ENCODE results near the gene UBE2E2.
A peak's percentile ranks its signal among the peaks of the same experiment; 100 is the strongest.

Gene UBE2E2

DNA sequence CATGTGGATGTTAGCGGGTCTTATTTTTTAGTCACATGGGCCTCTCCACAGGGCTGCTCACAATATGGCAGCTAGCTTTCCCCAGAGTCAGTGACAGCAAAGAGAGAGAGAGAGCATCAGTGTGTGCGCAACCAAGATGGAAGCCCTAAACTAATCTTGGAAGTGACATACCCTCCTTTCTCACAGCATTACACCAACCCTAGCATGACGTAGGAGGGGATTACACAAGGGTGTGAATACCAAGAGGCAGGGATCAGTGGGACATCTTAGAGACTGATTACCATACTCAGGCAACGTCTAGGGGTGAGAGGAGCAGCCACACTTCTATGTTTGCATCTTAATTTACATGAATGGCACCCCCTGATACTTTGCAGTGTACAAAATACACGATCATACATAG, 3.5 kb upstream of the UBE2E2 start:
- Histone ChIP-seq H3K14ac (ENCODE audit: low read length) (no peak overlapping the region), H2BK5ac (ENCODE audit: low read length) (no peak overlapping the region), H2AK5ac (ENCODE audit: low read depth, low read length) (no peak overlapping the region), H3K9ac (ENCODE audit: low read depth, low read length, poor library complexity) (no peak overlapping the region), H2BK120ac (ENCODE audit: low read depth, low read length) (no peak overlapping the region), H3K23ac (ENCODE audit: low read depth, low read length, poor library complexity) (no peak overlapping the region), H4K91ac (ENCODE audit: low read depth, low read length, poor library complexity) (no peak overlapping the region), H3K4me3 (ENCODE audit: low read length in 2 of 2) (no peak overlapping the region), H3K4me1 (ENCODE audit: control insufficient read depth in 2 of 2, insufficient read depth in 1 of 2, low read depth in 1 of 2, low read length in 2 of 2) (peaks cover 3% of the 10 kb centered on the region in 2 donors), H2BK12ac (ENCODE audit: low read length) (no peak overlapping the region), H4K8ac (ENCODE audit: low read depth, low read length) (no peak overlapping the region), H3K9me3 (replicated peaks in 1 of 2; ENCODE audit: control insufficient read depth in 2 of 2, insufficient read depth in 1 of 2, low read depth in 1 of 2, low read length in 2 of 2) (no peaks in the 10 kb centered on the region), H3K27me3 (ENCODE audit: control insufficient read depth in 3 of 3, insufficient read depth in 3 of 3, low read depth in 1 of 3, low read length in 3 of 3) (peaks cover 0 to 45% (median 2%) of the 10 kb centered on the region in 3 experiments), H3K79me1 (ENCODE audit: low read depth, low read length) (no peaks in the 10 kb centered on the region), H3K36me3 (replicated peaks in 1 of 2; ENCODE audit: control insufficient read depth in 2 of 2, insufficient read depth in 2 of 2, low read length in 2 of 2) (no peaks in the 10 kb centered on the region), H3K27ac (replicated peaks; ENCODE audit: low read length) (no peak overlapping the region), H2BK15ac (ENCODE audit: low read length) (no peak overlapping the region), H3K4me2 (ENCODE audit: insufficient read depth, low read length, poor library complexity, severe bottlenecking) (no peak overlapping the region), H2AFZ (ENCODE audit: low read length) (peak overlapping the region; percentile 33), H3K4ac (ENCODE audit: low read length) (no peak overlapping the region), H3K18ac (ENCODE audit: low read length) (no peak overlapping the region)
- DNase-seq (ENCODE audit: low spot score), result no peak
- no CpG with 5 or more reads among the region's 5 CpGs for WGBS, 2 donors (ENCODE audit: extremely low coverage in 2 of 2, insufficient read length in 2 of 2, insufficient replicate concordance in 1 of 2)

- Histone ChIP-seq H2BK120ac (ENCODE audit: low read depth, low read length) (no peak overlapping the region), H3K4ac (ENCODE audit: low read length) (no peak overlapping the region), H4K8ac (ENCODE audit: low read depth, low read length) (no peak overlapping the region), H3K36me3 (replicated peaks in 1 of 2; ENCODE audit: control insufficient read depth in 2 of 2, insufficient read depth in 2 of 2, low read length in 2 of 2) (no peaks in the 10 kb centered on the region), H3K4me2 (ENCODE audit: insufficient read depth, low read length, poor library complexity, severe bottlenecking) (no peak overlapping the region), H2AK5ac (ENCODE audit: low read depth, low read length) (no peak overlapping the region), H3K9me3 (replicated peaks in 1 of 2; ENCODE audit: control insufficient read depth in 2 of 2, insufficient read depth in 1 of 2, low read depth in 1 of 2, low read length in 2 of 2) (no peaks in the 10 kb centered on the region), H3K18ac (ENCODE audit: low read length) (no peak overlapping the region), H3K23ac (ENCODE audit: low read depth, low read length, poor library complexity) (no peak overlapping the region), H2AFZ (ENCODE audit: low read length) (no peak overlapping the region), H3K4me3 (ENCODE audit: low read length in 2 of 2) (no peak overlapping the region), H2BK5ac (ENCODE audit: low read length) (no peak overlapping the region), H3K9ac (ENCODE audit: low read depth, low read length, poor library complexity) (no peak overlapping the region), H2BK12ac (ENCODE audit: low read length) (no peak overlapping the region), H3K4me1 (ENCODE audit: control insufficient read depth in 2 of 2, insufficient read depth in 1 of 2, low read depth in 1 of 2, low read length in 2 of 2) (peaks cover 3 to 6% of the 10 kb centered on the region in 2 donors), H3K27ac (replicated peaks; ENCODE audit: low read length) (no peak overlapping the region), H3K27me3 (ENCODE audit: control insufficient read depth in 3 of 3, insufficient read depth in 3 of 3, low read depth in 1 of 3, low read length in 3 of 3) (peaks cover 0 to 36% (median 2%) of the 10 kb centered on the region in 3 experiments), H3K14ac (ENCODE audit: low read length) (no peak overlapping the region), H3K79me1 (ENCODE audit: low read depth, low read length) (peaks cover under 1% of the 10 kb centered on the region), H2BK15ac (ENCODE audit: low read length) (no peak overlapping the region), H4K91ac (ENCODE audit: low read depth, low read length, poor library complexity) (no peak overlapping the region)
- no peak for DNase-seq (ENCODE audit: low spot score)
- 100% methylated on average over 2 of the region's 10 CpGs; no CpG with 5 or more reads in 1 of the 2 donors for WGBS, 2 donors (ENCODE audit: extremely low coverage in 2 of 2, insufficient read length in 2 of 2, insufficient replicate concordance in 1 of 2)
Measured at GRCh38 chr3:23201154-23201838, 1.8 kb upstream of the UBE2E2 start.

DNA sequence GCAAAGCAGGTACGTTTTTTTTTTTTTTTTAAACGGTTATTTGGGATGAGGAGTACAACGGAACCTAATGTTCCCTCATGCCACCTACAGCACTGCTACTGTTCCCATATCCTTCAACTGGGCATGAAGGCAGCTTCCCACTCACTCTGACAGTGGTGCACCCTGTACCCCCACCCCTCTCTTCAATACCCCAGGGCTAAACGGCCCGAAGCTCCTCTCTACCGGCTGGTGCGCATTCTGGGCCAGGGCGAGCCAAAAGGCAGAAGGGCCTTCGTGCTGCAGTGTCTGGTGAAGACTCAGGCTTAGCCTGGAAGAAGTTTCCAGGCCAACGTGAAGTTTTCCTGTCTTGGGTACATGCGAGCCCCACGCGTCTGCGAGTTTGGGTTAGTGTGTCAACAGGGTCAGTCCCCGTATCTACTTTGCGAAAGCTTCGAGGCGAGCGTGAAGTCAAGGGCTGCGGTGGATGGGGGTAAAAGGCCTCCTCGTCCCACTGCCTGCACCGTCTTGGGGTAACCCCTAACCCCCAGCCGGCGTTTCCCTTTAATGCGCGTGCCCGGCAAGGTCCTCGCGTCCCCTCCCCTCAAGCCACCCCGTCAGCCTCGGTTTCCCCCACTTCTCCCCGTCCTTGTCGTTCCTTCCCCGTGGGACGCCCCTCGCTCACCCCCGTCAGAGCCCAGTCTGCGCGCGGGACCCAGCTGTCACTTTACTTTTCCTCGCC, 765 bp upstream of the UBE2E2 start:
- no CpG with 5 or more reads among the region's 41 CpGs for WGBS, 2 donors (ENCODE audit: extremely low coverage in 2 of 2, insufficient read length in 2 of 2, insufficient replicate concordance in 1 of 2)
- peak overlapping the region; percentile 63 for H2BK12ac ChIP-seq (ENCODE audit: low read length)
- peak overlapping the region; percentile 98 for H2AFZ ChIP-seq (ENCODE audit: low read length)
- H3K9me3 ChIP-seq (replicated peaks in 1 of 2; ENCODE audit: control insufficient read depth in 2 of 2, insufficient read depth in 1 of 2, low read depth in 1 of 2, low read length in 2 of 2), result no peaks in the 10 kb centered on the region
- peaks cover 2% of the 10 kb centered on the region for H3K79me1 ChIP-seq (ENCODE audit: low read depth, low read length)
- peaks cover 0 to 30% (median 2%) of the 10 kb centered on the region in 3 experiments for H3K27me3 ChIP-seq (ENCODE audit: control insufficient read depth in 3 of 3, insufficient read depth in 3 of 3, low read depth in 1 of 3, low read length in 3 of 3)
- H3K4me1 ChIP-seq (ENCODE audit: control insufficient read depth in 2 of 2, insufficient read depth in 1 of 2, low read depth in 1 of 2, low read length in 2 of 2), result peaks cover 3 to 9% of the 10 kb centered on the region in 2 donors
- H3K14ac ChIP-seq (ENCODE audit: low read length), result peak overlapping the region; percentile 90
- peak overlapping the region; percentile 98 for H3K18ac ChIP-seq (ENCODE audit: low read length)
- no peak overlapping the region for H2AK5ac ChIP-seq (ENCODE audit: low read depth, low read length)
- H3K4me2 ChIP-seq (ENCODE audit: insufficient read depth, low read length, poor library complexity, severe bottlenecking), result peak overlapping the region; percentile 68
- no peak overlapping the region for H2BK120ac ChIP-seq (ENCODE audit: low read depth, low read length)
- peak overlapping the region; percentile 86 for H3K9ac ChIP-seq (ENCODE audit: low read depth, low read length, poor library complexity)
- H4K8ac ChIP-seq (ENCODE audit: low read depth, low read length), result peak overlapping the region; percentile 88
- H2BK15ac ChIP-seq (ENCODE audit: low read length), result peak overlapping the region; percentile 82
- H3K27ac ChIP-seq (replicated peaks; ENCODE audit: low read length), result no peak overlapping the region
- DNase-seq (ENCODE audit: low spot score), result no peak
- H3K4me3 ChIP-seq (ENCODE audit: low read length in 2 of 2), result peak overlapping the region; percentile 69 to 88
- peak overlapping the region; percentile 95 for H2BK5ac ChIP-seq (ENCODE audit: low read length)
- H4K91ac ChIP-seq (ENCODE audit: low read depth, low read length, poor library complexity), result peak overlapping the region; percentile 32
- H3K23ac ChIP-seq (ENCODE audit: low read depth, low read length, poor library complexity), result peak overlapping the region; percentile 52
- H3K4ac ChIP-seq (ENCODE audit: low read length), result peak overlapping the region; percentile 47
- no peaks in the 10 kb centered on the region for H3K36me3 ChIP-seq (replicated peaks in 1 of 2; ENCODE audit: control insufficient read depth in 2 of 2, insufficient read depth in 2 of 2, low read length in 2 of 2)

DNA sequence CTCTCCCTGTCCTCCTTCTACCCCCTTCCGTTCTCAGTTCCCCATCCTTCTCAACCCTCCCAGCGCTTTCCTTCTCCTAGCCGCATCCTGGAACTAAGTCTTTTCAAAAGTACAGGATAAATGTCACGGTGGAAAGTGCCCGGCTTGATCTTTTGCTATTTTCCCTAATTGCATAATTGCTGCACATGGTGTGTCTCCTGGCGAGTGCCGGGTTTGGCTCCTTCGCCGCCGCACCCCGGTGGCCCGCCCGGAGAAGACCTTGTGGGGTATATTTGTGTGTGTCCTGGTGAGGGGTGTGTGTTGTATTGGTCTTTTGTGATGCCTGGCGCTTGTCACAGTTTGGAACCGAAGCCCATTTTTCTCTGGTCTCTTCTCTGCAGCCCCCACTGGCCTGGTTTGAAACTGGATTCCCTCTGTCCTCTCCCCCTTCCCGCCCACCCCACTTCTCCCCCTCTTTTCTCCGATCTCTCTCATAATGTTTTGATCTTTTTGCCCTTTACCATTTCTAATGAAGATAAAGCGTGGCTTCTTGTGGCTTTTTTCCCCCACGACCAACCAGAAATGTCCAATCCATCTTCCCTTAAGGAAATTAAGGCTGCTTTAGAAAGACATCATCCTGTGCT, 692 bp downstream of the UBE2E2 start:
- H3K14ac ChIP-seq (ENCODE audit: low read length), result no peak overlapping the region
- no CpG with 5 or more reads among the region's 19 CpGs for WGBS, 2 donors (ENCODE audit: extremely low coverage in 2 of 2, insufficient read length in 2 of 2, insufficient replicate concordance in 1 of 2)
- peak overlapping the region; percentile 84 for H2BK15ac ChIP-seq (ENCODE audit: low read length)
- H3K27me3 ChIP-seq (ENCODE audit: control insufficient read depth in 3 of 3, insufficient read depth in 3 of 3, low read depth in 1 of 3, low read length in 3 of 3), result peaks cover 0 to 30% (median 2%) of the 10 kb centered on the region in 3 experiments
- H3K9me3 ChIP-seq (replicated peaks in 1 of 2; ENCODE audit: control insufficient read depth in 2 of 2, insufficient read depth in 1 of 2, low read depth in 1 of 2, low read length in 2 of 2), result no peaks in the 10 kb centered on the region
- H2BK120ac ChIP-seq (ENCODE audit: low read depth, low read length), result no peak overlapping the region
- peak overlapping the region; percentile 88 for H2BK5ac ChIP-seq (ENCODE audit: low read length)
- peak overlapping the region; percentile 98 for H2AFZ ChIP-seq (ENCODE audit: low read length)
- H4K91ac ChIP-seq (ENCODE audit: low read depth, low read length, poor library complexity), result peak overlapping the region; percentile 22
- H3K36me3 ChIP-seq (replicated peaks in 1 of 2; ENCODE audit: control insufficient read depth in 2 of 2, insufficient read depth in 2 of 2, low read length in 2 of 2), result no peaks in the 10 kb centered on the region
- no peak overlapping the region for H3K4ac ChIP-seq (ENCODE audit: low read length)
- peaks cover 2% of the 10 kb centered on the region for H3K79me1 ChIP-seq (ENCODE audit: low read depth, low read length)
- peak overlapping the region; percentile 94 for H3K9ac ChIP-seq (ENCODE audit: low read depth, low read length, poor library complexity)
- H3K18ac ChIP-seq (ENCODE audit: low read length), result peak overlapping the region; percentile 100
- DNase-seq (ENCODE audit: low spot score), result no peak
- peak overlapping the region; percentile 50 for H3K23ac ChIP-seq (ENCODE audit: low read depth, low read length, poor library complexity)
- peak overlapping the region; percentile 71 for H3K4me2 ChIP-seq (ENCODE audit: insufficient read depth, low read length, poor library complexity, severe bottlenecking)
- peak overlapping the region; percentile 84 for H3K27ac ChIP-seq (replicated peaks; ENCODE audit: low read length)
- H2AK5ac ChIP-seq (ENCODE audit: low read depth, low read length), result no peak overlapping the region
- peak overlapping the region; percentile 69 to 96 for H3K4me3 ChIP-seq (ENCODE audit: low read length in 2 of 2)
- no peak overlapping the region for H4K8ac ChIP-seq (ENCODE audit: low read depth, low read length)
- H2BK12ac ChIP-seq (ENCODE audit: low read length), result no peak overlapping the region
- peaks cover 3 to 9% of the 10 kb centered on the region in 2 donors for H3K4me1 ChIP-seq (ENCODE audit: control insufficient read depth in 2 of 2, insufficient read depth in 1 of 2, low read depth in 1 of 2, low read length in 2 of 2)
